ENCODE data around the gene MDM2.

DNA sequence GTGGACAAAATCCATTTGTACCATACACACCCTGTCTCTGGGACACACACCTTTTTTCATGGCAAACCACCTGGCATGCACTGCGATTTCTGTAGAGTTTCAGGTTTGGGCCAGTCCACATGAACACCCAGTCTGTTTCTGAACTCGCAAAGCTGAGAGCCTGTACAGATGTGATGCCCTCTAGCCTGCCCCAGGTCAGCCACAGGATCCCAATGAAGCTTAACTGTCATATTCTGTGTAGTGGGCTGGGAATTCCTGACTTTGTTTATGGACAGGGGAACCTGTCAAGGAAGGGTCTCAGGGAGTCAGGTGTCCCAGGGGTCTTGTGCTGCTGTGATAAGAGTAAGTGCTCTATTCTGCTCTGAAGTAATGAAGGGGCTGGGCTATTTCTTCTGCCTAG, 85.2 kb downstream of the MDM2 start:
- TF ChIP-seq, protein P1, sequence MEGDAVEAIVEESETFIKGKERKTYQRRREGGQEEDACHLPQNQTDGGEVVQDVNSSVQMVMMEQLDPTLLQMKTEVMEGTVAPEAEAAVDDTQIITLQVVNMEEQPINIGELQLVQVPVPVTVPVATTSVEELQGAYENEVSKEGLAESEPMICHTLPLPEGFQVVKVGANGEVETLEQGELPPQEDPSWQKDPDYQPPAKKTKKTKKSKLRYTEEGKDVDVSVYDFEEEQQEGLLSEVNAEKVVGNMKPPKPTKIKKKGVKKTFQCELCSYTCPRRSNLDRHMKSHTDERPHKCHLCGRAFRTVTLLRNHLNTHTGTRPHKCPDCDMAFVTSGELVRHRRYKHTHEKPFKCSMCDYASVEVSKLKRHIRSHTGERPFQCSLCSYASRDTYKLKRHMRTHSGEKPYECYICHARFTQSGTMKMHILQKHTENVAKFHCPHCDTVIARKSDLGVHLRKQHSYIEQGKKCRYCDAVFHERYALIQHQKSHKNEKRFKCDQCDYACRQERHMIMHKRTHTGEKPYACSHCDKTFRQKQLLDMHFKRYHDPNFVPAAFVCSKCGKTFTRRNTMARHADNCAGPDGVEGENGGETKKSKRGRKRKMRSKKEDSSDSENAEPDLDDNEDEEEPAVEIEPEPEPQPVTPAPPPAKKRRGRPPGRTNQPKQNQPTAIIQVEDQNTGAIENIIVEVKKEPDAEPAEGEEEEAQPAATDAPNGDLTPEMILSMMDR (IDR thresholded peaks at IDR 0.05; ENCODE audit: low read depth, low read length, poor library complexity, severe bottlenecking): no peak
- no peak for TF ChIP-seq EZH2phosphoT487 (IDR thresholded peaks at IDR 0.05; ENCODE audit: borderline replicate concordance, low read length)
